ENCODE measurements around the gene TBC1D14.

Gene TBC1D14

GRCh38 chr4:7029921-7030320 lies 120.3 kb downstream of the TBC1D14 start:
- no peak for DNase-seq (ENCODE audit: low spot score)
- no peak for TF ChIP-seq CTCF (IDR thresholded peaks at IDR 0.05)

GRCh38 chr4:7030856-7031255 lies 121.2 kb downstream of the TBC1D14 start:
- H3K27ac ChIP-seq: no peak overlapping the region
- no peak for DNase-seq (ENCODE audit: low spot score)
- no peak for TF ChIP-seq CTCF (IDR thresholded peaks at IDR 0.05)
- no peak overlapping the region for H3K4me3 ChIP-seq

More at GRCh38 chr4:7029921-7030320, 120.3 kb downstream of the TBC1D14 start:
- Histone ChIP-seq H3K4me3 (no peak overlapping the region), H3K27ac (no peak overlapping the region)

GRCh38 chr4:7031558-7032449 lies 122.2 kb downstream of the TBC1D14 start:
- no peak for TF ChIP-seq CTCF (IDR thresholded peaks at IDR 0.05)
- no peak for DNase-seq (ENCODE audit: low spot score)

GRCh38 chr4:7032596-7032995 lies 123.0 kb downstream of the TBC1D14 start:
- H3K27ac ChIP-seq: no peak overlapping the region
- H3K4me3 ChIP-seq: no peak overlapping the region
- no peak for DNase-seq (ENCODE audit: low spot score)
- no peak for TF ChIP-seq CTCF (IDR thresholded peaks at IDR 0.05)

More at GRCh38 chr4:7031558-7032449, 122.2 kb downstream of the TBC1D14 start:
- Histone ChIP-seq H3K27ac (no peak overlapping the region), H3K4me3 (no peak overlapping the region)

GRCh38 chr4:7034262-7035081 lies 124.8 kb downstream of the TBC1D14 start:
- DNase-seq (ENCODE audit: low spot score): no peak
- TF ChIP-seq CTCF (IDR thresholded peaks at IDR 0.05): no peak
- Histone ChIP-seq H3K27ac (no peak overlapping the region), H3K4me3 (no peak overlapping the region)

GRCh38 chr4:7037425-7037824 lies 127.8 kb downstream of the TBC1D14 start:
- Histone ChIP-seq H3K27ac (no peak overlapping the region), H3K4me3 (no peak overlapping the region)
- DNase-seq (ENCODE audit: low spot score): no peak
- no peak for TF ChIP-seq CTCF (IDR thresholded peaks at IDR 0.05)
